EL (cell line): ENCODE data around the gene OR51S1.
"Not testable (repeated sequence)": the region's sequence is repeated elsewhere in the genome, so short reads cannot be mapped to it uniquely, and the experiment has no call there.

Experiments used
- DNase-seq: peaks from one replicate; pipeline ENCODE4 v3.0.0-alpha.2; 2016

The OR51S1 gene

DNA sequence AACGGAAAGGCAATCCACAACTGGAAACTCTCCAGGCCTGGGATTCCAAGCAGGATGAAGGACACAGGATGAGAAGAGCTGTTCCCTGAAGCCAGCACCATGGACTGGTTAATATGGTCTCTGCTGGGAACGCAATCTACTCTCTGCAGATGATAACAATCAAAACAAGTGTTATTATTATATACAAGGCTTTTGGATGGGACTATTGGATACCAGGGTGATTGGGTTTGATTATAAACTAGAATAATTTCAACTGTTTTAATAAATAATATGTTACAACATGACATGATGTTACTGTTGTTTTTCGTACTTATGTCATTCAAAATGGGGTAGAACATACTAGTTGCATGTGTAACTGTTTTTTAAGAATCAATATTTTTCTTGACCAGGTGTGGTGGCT is 44.7 kb downstream of the OR51S1 start, which contains the start of gene OR52R1:
Gene OR52R1, minus strand, starts transcription at position 101 of the 400 bp plus-strand sequence. Its CDS starts 0 bp downstream, at position 101.
- no peak for DNase-seq

DNA sequence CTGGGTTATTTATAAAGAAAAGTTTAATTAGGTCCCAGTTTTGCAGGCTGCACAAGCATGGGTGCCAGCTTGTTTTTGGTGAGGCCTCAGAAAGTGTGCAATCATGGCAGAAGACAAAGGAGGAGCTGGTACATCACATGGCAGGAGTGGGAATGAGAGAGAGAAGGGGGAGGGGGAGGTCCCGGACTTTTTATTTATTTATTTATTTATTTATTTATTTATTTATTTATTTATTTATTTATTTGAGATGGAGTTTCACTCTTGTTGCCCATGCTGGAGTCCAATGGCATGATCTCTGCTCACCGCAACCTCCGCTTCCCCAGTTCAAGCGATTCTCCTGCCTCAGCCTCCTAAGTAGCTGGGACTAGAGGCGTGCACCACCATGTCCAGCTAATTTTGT is 47.7 kb downstream of the OR51S1 start:
- not testable (repeated sequence) for DNase-seq

DNA sequence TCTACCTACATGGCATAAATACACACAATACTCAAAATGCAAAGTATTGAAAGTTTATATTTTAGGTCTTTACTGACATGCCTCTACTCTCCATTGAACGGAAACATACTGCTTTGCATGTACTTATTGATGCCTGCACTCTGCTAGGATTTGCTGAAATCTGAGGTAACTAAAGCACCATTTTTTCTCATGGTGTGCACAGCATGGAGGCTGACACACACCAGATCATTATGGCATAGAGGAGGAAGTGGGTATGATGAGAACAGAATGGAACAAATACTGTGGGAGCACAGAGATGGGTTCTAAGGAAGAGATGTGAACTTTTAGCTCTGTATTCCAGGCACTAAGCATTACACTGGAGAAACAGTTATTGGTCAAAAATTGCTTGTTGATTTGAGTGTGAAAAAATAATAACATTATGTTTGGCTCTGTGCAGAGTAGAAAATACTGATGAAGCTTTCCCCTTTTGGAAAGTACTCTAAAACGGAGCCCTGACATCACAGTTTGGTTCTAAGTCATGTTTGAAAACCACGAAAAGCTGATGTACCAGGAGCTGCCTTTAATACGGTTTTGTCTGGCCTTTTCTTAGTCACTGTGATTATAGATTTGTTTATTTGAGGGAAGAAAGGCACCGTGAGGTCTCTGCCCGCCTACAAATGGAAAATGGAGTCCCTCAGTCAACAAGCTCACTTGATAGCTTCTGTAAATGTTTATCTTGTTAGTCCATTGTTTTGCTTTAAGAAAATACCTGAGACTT is 50.4 kb downstream of the OR51S1 start:
- DNase-seq = no peak
